Kidney (tissue), 14 donors: ENCODE results near the gene TTC23. TPM values are rescaled to one million over a fixed set of nuclear protein-coding genes. Genes with fewer than 3 reads are reported as not detected.
"Not testable (repeated sequence)": the region's sequence is repeated elsewhere in the genome, so short reads cannot be mapped to it uniquely, and the experiment has no call there.

Source experiments
- DNase-seq, 5 donors: peaks; one replicate each; pipeline ENCODE4 v3.0.0-alpha.2; 2013 to 2020
- FAIRE-seq: peaks from 2 replicates; lab custom pipeline; 2012; peaks lifted over from hg19 to GRCh38; lab: Jason Lieb, UNC
- H3K27ac ChIP-seq, 2 donors: one replicate each; pipeline ENCODE4 v1.7.0; 2013; ENCODE audit warnings: low read depth in 2 of 2, low read length in 2 of 2, inconsistent platforms in 1 of 2
- H3K27me3 ChIP-seq: one replicate; pipeline ENCODE4 v1.7.1; 2013; ENCODE audit warnings: low read length, inconsistent platforms; ENCODE audit not compliant: control insufficient read depth, insufficient read depth
- H3K36me3 ChIP-seq, 3 donors: one replicate each; pipeline versions ENCODE4 v1.7.0 to v1.7.1; 2013; ENCODE audit warnings: low read length in 3 of 3, control low read depth in 1 of 3, inconsistent platforms in 1 of 3; ENCODE audit not compliant: insufficient read depth in 3 of 3, control insufficient read depth in 2 of 3
- H3K4me1 ChIP-seq, 3 donors: one replicate each; pipeline versions ENCODE4 v1.7.0 to v1.7.1; 2013; ENCODE audit warnings: low read length in 3 of 3, inconsistent platforms in 1 of 3, low read depth in 1 of 3; ENCODE audit not compliant: control insufficient read depth in 2 of 3, insufficient read depth in 2 of 3
- H3K4me3 ChIP-seq, 3 donors: one replicate each; pipeline versions ENCODE4 v1.7.0 to v1.8.1; 2013; ENCODE audit warnings: low read length in 3 of 3, control low read depth in 1 of 3, inconsistent platforms in 1 of 3
- H3K9ac ChIP-seq, 3 donors: one replicate each; pipeline versions ENCODE4 v1.7.0 to v1.7.1; 2013; ENCODE audit warnings: low read length in 3 of 3, control low read depth in 1 of 3, inconsistent platforms in 1 of 3
- H3K9me3 ChIP-seq, 3 donors: one replicate each; pipeline versions ENCODE4 v1.7.0 to v1.7.1; 2013; ENCODE audit warnings: low read length in 3 of 3, control low read depth in 1 of 3, inconsistent platforms in 1 of 3; ENCODE audit not compliant: control insufficient read depth in 2 of 3, insufficient read depth in 1 of 3
- CTCF ChIP-seq: IDR thresholded peaks from 3 replicates; pipeline ENCODE4 v1.5.1; 2012; ENCODE audit warnings: mild to moderate bottlenecking, moderate library complexity, borderline replicate concordance; ENCODE audit not compliant: insufficient read depth; ENCODE audit errors: extremely low read depth
- intact Hi-C: fragments of 100-400 bp; cut with DNase I; formaldehyde crosslinking; loops from one replicate; pipeline ENCODE4 v1.11.1; 2022
- polyA plus RNA-seq: library from polyadenylated mRNA; stranded (reverse); fragments of 350-450 nt; fragmentation: Illumina TruSeq; extraction: RNeasy Lipid Tissue Mini Kit (QIAGEN cat#74804); gene quantifications from one replicate; pipeline ENCODE4 v1.2.3, GENCODE V29; 2014; ENCODE audit warnings: low read depth, low replicate concordance; ENCODE audit not compliant: insufficient read depth
- total RNA-seq: library from RNA; stranded (reverse); fragmentation: NEBNext Ultra II Directional; extraction: Animal tissue kit (Norgen Biotek cat#: 25700); gene quantifications from one replicate; pipeline ENCODE4 v1.2.1, GENCODE V29; 2021
- donor health status: control.
- donor health status: control.
- donor health status: control.
- donor health status: control.
- donor health status: control.
- donor health status: DM: yes; HTN: yes; CAD: no.
- donor health status: Normal renal cell carcinoma (clear cell type).

TTC23 gene
- total and polyA plus RNA-seq, 2 donors from 2014 or later, result 11.2 to 23.6 TPM

DNA sequence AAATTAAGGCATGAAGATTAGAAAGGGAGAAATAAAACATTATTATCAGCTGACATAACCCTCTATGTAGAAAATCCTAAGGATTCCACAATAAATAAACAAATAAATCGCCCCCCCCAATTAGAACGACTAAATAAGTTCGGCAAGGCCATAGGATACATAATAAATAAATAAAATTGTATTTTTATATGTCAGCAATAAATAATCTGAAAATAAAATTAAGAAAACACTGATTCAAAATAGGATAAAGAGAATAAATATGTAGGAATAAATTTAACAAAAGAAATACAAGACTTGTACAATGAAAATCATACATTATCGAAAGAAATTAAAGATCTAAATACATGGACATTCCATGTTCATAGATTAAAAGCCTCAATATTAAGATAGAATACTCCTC is 5.1 kb downstream of the TTC23 start:
- no peaks in the 10 kb centered on the region for H3K9me3 ChIP-seq
- H3K27me3 ChIP-seq, result no peaks in the 10 kb centered on the region
- H3K4me1 ChIP-seq, result peaks cover 0 to 7% (median 4%) of the 10 kb centered on the region in 3 donors
- no peak for TF ChIP-seq CTCF
- FAIRE-seq (peak; percentile 74), DNase-seq (no peak)
- H3K36me3 ChIP-seq, result no peaks in the 10 kb centered on the region
- H3K4me3 ChIP-seq, result no peak overlapping the region
- intact Hi-C loops, result no loop called here
- H3K27ac ChIP-seq, result no peak overlapping the region
- H3K9ac ChIP-seq, result no peak overlapping the region

DNA sequence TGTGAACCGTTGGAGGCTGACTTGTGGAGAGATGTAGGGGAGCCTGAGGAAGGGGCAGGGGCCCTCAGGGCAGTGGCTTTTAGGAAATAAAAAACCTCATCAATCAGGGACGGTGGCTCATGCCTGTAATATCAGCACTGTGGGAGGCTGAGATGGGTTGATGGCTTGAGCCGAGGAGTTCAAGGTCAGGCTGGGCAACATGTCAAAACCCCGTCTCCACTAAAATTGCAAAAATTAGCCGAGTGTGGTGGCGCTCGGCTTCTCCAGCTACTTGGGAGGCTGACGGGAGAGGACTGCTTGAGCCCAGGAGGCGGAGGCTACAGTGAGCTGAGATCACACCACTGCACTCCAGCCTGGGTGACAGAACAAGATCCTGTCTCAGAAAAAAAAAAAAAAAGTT is 7.6 kb downstream of the TTC23 start:
- no peak overlapping the region for H3K4me3 ChIP-seq
- intact Hi-C loops, result no loop called here
- no peak for DNase-seq
- no peaks in the 10 kb centered on the region for H3K4me1 ChIP-seq
- H3K9ac ChIP-seq, result no peak overlapping the region
- no peaks in the 10 kb centered on the region for H3K36me3 ChIP-seq
- no peaks in the 10 kb centered on the region for H3K27me3 ChIP-seq
- no peak for FAIRE-seq
- TF ChIP-seq CTCF, result no peak
- H3K27ac ChIP-seq, result no peak overlapping the region
- no peaks in the 10 kb centered on the region for H3K9me3 ChIP-seq

GRCh38 chr15:99239545-99240198 is 9.7 kb downstream of the TTC23 start:
- Histone ChIP-seq H3K9ac (no peak overlapping the region), H3K36me3 (no peaks in the 10 kb centered on the region), H3K27ac (no peak overlapping the region), H3K27me3 (no peaks in the 10 kb centered on the region), H3K4me3 (no peak overlapping the region), H3K4me1 (no peaks in the 10 kb centered on the region), H3K9me3 (no peaks in the 10 kb centered on the region)
- intact Hi-C loops, result no loop called here
- no peak for TF ChIP-seq CTCF
- DNase-seq, result no peak
- no peak for FAIRE-seq

GRCh38 chr15:99238849-99239248 is 10.5 kb downstream of the TTC23 start:
- no peaks in the 10 kb centered on the region for H3K27me3 ChIP-seq
- H3K9ac ChIP-seq, result no peak overlapping the region
- no peak overlapping the region for H3K4me3 ChIP-seq
- intact Hi-C loops, result no loop called here
- H3K9me3 ChIP-seq, result no peaks in the 10 kb centered on the region
- no peak overlapping the region for H3K27ac ChIP-seq
- TF ChIP-seq CTCF, result no peak
- no peak for DNase-seq
- H3K36me3 ChIP-seq, result no peaks in the 10 kb centered on the region
- H3K4me1 ChIP-seq, result no peaks in the 10 kb centered on the region
- FAIRE-seq, result no peak

DNA sequence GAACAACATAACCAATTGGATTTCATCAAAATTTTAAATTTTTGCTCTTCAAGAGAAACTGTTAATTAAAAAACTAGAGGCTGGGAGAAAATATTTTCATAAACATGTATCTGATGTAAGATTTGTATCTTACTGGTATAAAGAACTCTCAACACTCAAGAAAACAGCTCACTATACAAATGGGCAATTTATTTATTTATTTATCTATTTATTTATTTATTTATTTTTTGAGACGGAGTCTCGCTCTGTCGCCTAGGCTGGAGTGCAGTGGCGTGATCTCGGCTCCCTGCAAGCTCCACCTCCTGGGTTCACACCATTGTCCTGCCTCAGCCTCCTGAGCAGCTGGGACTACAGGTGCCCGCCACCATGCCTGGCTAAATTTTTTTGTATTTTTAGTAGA is 15.2 kb downstream of the TTC23 start:
- intact Hi-C loops, H3K27ac ChIP-seq, FAIRE-seq, DNase-seq, H3K4me3 ChIP-seq, H3K9ac ChIP-seq, H3K9me3 ChIP-seq, H3K4me1 ChIP-seq, H3K27me3 ChIP-seq, H3K36me3 ChIP-seq: not testable (repeated sequence)
